Activated naive CD4-positive, alpha-beta T cell treated with anti-CD3 and anti-CD28 coated beads for 36 hours (primary cell): ENCODE results near the gene CEMP1. TPM values are rescaled to one million over a fixed set of nuclear protein-coding genes. Genes with fewer than 3 reads are reported as not detected.

Experiments
- CTCF ChIA-PET: fragments of 350-600 bp; sonication (Branson Sonifier 250); formaldehyde crosslinking; loops from one replicate; lab custom pipeline; 2021; ENCODE audit warnings: antibody characterized with exemption; lab: Charles Lee
- DNase-seq: peaks from one replicate; pipeline ENCODE4 v3.0.0-alpha.2; 2020
- H3K27ac Mint-ChIP-seq: one replicate; pipeline ENCODE4 v1.8.0; 2021; ENCODE audit warnings: mild to moderate bottlenecking, mixed read lengths
- H3K27me3 Mint-ChIP-seq: one replicate; pipeline ENCODE4 v1.8.0; 2021; ENCODE audit warnings: low read depth, mixed read lengths
- H3K36me3 Mint-ChIP-seq: one replicate; pipeline ENCODE4 v1.8.0; 2021; ENCODE audit warnings: low read depth, mixed read lengths
- H3K4me1 Mint-ChIP-seq: one replicate; pipeline ENCODE4 v1.8.0; 2021; ENCODE audit warnings: low read depth, mixed read lengths
- H3K4me3 Mint-ChIP-seq: one replicate; pipeline ENCODE4 v1.8.0; 2021; ENCODE audit warnings: mild to moderate bottlenecking, moderate library complexity, mixed read lengths
- H3K9me3 Mint-ChIP-seq: one replicate; pipeline ENCODE4 v1.8.0; 2021; ENCODE audit warnings: mixed read lengths
- intact Hi-C: fragments of 100-400 bp; cut with micrococcal nuclease; formaldehyde crosslinking; loops from one replicate; pipeline ENCODE4 v1.15.1; 2023
- total RNA-seq, 2 experiments: library from RNA; stranded (reverse); gene quantifications; one replicate each; pipeline ENCODE4 v1.2.3, GENCODE V29; 2021

Gene CEMP1
- total RNA-seq, 2 experiments from 2014 or later: 0.17 TPM; not detected in 1

GRCh38 chr16:2494616-2495015 is 36.6 kb downstream of the CEMP1 start:
- CTCF ChIA-PET: no interaction called here
- Mint-ChIP-seq H3K27me3 (no peaks in the 10 kb centered on the region), H3K36me3 (peaks cover 2% of the 10 kb centered on the region), H3K4me3 (no peak overlapping the region), H3K27ac (no peak overlapping the region), H3K9me3 (no peaks in the 10 kb centered on the region), H3K4me1 (no peaks in the 10 kb centered on the region)
- intact Hi-C loops: no loop called here
- no peak for DNase-seq

DNA sequence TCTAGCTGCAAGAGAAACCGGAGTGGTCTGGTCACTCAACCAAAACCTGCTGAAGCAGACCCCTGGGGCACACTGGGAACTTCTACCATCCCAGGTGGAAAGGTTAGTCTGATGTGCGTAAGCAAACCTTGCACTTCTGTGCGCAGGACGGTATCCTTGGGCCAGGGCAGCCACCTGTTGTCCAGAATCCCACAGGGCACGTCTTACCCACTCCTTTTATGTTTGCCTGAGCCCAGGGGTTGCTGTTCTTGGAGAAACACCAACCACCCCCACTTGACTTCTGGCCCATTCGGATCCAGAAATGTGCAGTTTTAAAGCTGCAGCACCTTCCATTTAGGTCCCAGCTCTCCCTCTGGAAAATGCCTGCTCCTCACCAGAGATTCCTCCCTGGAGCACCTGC is 37.6 kb downstream of the CEMP1 start:
- Mint-ChIP-seq H3K4me1 (no peaks in the 10 kb centered on the region), H3K36me3 (peaks cover 2% of the 10 kb centered on the region), H3K27ac (no peak overlapping the region), H3K9me3 (no peaks in the 10 kb centered on the region), H3K27me3 (no peaks in the 10 kb centered on the region), H3K4me3 (no peak overlapping the region)
- intact Hi-C loops: no loop called here
- no peak for DNase-seq
- CTCF ChIA-PET: no interaction called here

DNA sequence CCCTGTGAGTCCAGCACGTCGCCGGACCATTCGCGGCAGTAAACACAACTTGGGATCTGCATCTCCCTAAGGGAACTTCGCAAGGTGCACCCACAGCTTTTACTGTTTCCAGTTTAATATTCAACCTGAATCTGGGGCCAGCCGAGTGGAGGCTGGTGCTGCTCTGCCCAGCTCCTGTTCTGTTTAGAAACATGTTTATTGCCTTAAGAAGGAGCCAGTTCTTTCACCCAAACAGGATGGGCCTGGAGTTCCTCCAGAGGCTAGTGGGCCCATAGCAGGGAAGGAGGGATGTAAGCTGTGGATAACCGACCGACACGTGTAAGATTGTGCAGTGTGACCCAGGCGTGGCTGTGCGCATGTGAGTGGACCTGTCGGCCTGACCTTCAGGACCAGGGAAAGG is 38.9 kb downstream of the CEMP1 start:
- no peaks in the 10 kb centered on the region for H3K9me3 Mint-ChIP-seq
- CTCF ChIA-PET: no interaction called here
- intact Hi-C loops: no loop called here
- DNase-seq: no peak
- H3K4me3 Mint-ChIP-seq: no peak overlapping the region
- peaks cover 8% of the 10 kb centered on the region for H3K4me1 Mint-ChIP-seq
- no peak overlapping the region for H3K27ac Mint-ChIP-seq
- no peaks in the 10 kb centered on the region for H3K27me3 Mint-ChIP-seq
- H3K36me3 Mint-ChIP-seq: no peaks in the 10 kb centered on the region

GRCh38 chr16:2490190-2491105 is 40.8 kb downstream of the CEMP1 start:
- peaks cover 1% of the 10 kb centered on the region for H3K36me3 Mint-ChIP-seq
- no peak overlapping the region for H3K4me3 Mint-ChIP-seq
- CTCF ChIA-PET: interaction anchor here (0.7 kb wide), 1 partner anchor 10 kb away, joined by 4 read pairs; no protein-coding TSS in a partner anchor
- intact Hi-C loops: no loop called here
- H3K9me3 Mint-ChIP-seq: no peaks in the 10 kb centered on the region
- no peaks in the 10 kb centered on the region for H3K27me3 Mint-ChIP-seq
- no peak overlapping the region for H3K27ac Mint-ChIP-seq
- peaks cover 16% of the 10 kb centered on the region for H3K4me1 Mint-ChIP-seq
- DNase-seq: no peak

DNA sequence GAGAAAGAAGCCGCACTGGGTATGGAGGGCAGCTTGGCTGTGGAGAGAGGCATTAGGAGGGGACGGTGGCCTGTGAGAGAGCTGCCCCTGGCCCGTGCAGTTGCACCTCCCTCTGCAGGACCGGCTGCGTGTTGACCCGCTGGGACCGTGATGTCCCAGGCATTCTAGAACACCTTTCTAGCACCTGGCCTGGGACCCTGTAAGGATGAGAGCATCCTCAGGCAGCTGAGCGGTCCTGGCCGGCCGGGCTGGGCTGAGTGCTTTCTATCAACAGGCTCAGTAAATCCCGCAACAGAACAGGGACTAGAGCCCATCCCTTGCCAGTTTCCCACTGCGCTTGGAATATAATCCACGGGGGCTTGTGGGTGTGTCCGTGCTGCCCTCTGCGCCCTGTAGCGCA is 41.6 kb downstream of the CEMP1 start:
- H3K36me3 Mint-ChIP-seq: peaks cover 1% of the 10 kb centered on the region
- intact Hi-C loops: loop anchor here (5.0 kb wide), 1 partner anchor 237 kb away; the partner anchor contains the start of gene ECI1
- H3K27ac Mint-ChIP-seq: no peak overlapping the region
- no peak overlapping the region for H3K4me3 Mint-ChIP-seq
- no peaks in the 10 kb centered on the region for H3K9me3 Mint-ChIP-seq
- H3K27me3 Mint-ChIP-seq: no peaks in the 10 kb centered on the region
- CTCF ChIA-PET: no interaction called here
- peaks cover 16% of the 10 kb centered on the region for H3K4me1 Mint-ChIP-seq
- DNase-seq: no peak

DNA sequence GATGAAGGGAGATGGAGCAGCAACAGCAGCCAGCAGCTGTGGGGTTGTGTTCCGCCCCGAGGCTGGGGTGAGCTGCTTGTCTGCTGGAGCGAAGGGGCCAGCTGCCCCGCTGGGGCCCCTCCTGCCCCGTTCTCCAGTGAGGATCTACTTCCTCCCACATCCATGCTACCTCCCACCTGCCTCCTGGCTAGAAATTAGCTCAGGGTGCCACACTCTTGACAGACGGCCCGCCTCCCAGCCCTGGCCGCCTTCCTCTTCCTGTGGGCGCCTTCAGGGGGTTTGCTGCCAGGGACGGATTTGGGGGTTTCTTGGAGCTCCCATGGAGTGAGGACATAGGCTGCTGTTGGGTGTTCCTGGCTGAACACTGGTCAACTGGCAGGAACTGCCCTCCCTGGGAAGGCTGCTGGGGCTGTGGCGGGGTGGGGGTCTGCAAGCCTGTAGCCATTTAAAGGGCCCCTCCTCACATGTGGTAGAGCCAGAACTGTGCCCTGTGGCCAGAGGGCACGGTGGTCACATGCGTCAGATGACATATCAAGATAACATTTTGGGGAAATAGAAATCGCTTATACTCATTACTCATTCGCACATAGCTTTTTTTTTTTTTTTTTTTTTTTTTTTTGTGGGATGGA is 43.2 kb downstream of the CEMP1 start:
- H3K4me3 Mint-ChIP-seq: no peak overlapping the region
- H3K27me3 Mint-ChIP-seq: no peaks in the 10 kb centered on the region
- peaks cover 16% of the 10 kb centered on the region for H3K4me1 Mint-ChIP-seq
- CTCF ChIA-PET: interaction anchor here (0.6 to 1.6 kb wide), 3 partner anchors 13 to 325 kb away, joined by 3 to 8 read pairs (median 3); no protein-coding TSS in a partner anchor
- no peak for DNase-seq
- peaks cover 1% of the 10 kb centered on the region for H3K36me3 Mint-ChIP-seq
- H3K27ac Mint-ChIP-seq: no peak overlapping the region
- intact Hi-C loops: loop anchor here (1.0 to 5.0 kb wide), 6 partner anchors 14 to 293 kb away; partner anchors contain the start of genes ABCA3, CCNF, ECI1 and RNPS1
- no peaks in the 10 kb centered on the region for H3K9me3 Mint-ChIP-seq

DNA sequence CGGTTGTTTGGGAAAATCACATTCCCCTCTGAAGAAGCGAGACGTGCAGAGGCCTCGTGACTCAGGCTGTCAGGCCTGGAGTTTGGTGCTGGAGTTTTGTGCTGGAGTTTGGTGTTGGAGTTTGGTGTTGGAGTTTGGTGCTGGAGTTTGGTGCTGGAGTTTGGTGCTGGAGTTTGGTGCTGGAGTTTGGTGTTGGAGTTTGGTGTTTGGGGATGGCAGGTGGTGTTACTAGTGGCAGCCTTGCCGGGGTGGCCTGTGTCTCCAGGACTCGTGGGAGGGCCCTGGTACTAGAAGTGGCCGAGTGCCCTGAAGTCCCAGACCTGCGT is 43.7 kb downstream of the CEMP1 start:
- Mint-ChIP-seq H3K36me3 (peaks cover 1% of the 10 kb centered on the region), H3K9me3 (no peaks in the 10 kb centered on the region), H3K27me3 (no peaks in the 10 kb centered on the region), H3K4me1 (peaks cover 16% of the 10 kb centered on the region), H3K27ac (peak overlapping the region; percentile 69), H3K4me3 (peak overlapping the region; percentile 10)
- CTCF ChIA-PET: interaction anchor here (1.6 kb wide), 1 partner anchor 14 kb away, joined by 8 read pairs; no protein-coding TSS in a partner anchor
- no peak for DNase-seq
- intact Hi-C loops: loop anchor here (1.0 to 5.0 kb wide), 6 partner anchors 13 to 293 kb away; partner anchors contain the start of genes ABCA3, CCNF, ECI1 and RNPS1

DNA sequence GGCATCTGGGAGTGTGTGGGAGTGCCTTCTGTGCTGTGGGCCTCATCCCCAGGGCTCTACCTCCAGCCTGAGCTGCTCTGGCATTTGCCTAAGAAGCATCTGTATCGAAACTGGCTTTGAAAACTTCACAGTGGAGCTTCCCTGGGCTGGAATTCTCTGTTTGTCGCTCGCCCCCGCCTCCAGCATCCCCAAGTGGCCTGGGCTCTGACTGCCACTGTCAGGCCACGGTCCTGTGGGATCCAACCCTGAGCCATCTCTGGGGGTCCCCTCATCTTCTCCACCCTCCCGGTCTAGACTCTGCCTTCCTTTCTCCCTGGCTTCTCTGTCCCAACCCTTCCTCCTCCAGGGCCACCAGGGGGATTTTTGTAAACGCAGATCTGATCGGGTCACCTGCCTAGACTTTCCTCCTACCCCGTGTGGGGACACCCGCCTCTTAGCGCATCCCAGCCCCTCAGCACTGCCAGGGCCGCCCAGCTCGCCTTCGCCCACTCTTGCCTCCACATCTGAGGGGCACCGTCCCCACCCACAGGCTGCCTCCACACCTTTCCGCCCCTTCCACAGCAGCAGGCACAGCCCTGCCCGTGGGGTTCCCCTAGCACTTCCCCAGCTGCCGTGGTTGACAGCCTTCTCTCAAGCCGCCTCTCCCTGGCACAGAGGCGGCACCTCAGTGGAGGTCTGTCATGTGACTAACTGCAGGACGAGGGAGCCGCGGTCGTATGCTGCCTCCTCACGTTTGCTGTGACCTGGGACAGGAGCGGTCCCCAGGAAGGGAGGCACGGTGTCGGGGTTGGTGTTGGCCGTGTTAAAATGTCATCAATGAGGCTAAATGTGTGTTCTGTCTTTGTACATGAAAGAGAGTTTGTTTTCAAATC is 44.3 kb downstream of the CEMP1 start:
- H3K27ac Mint-ChIP-seq: peak overlapping the region; percentile 69
- no peaks in the 10 kb centered on the region for H3K27me3 Mint-ChIP-seq
- peaks cover 16% of the 10 kb centered on the region for H3K4me1 Mint-ChIP-seq

GRCh38 chr16:2485811-2486507 is 45.2 kb downstream of the CEMP1 start:
- peaks cover 16% of the 10 kb centered on the region for H3K4me1 Mint-ChIP-seq
- intact Hi-C loops: loop anchor here (2.0 to 5.0 kb wide), 2 partner anchors 234 to 291 kb away; partner anchors contain the start of gene ECI1
- peaks cover 1% of the 10 kb centered on the region for H3K36me3 Mint-ChIP-seq
- no peak overlapping the region for H3K4me3 Mint-ChIP-seq
- no peak for DNase-seq
- no peak overlapping the region for H3K27ac Mint-ChIP-seq
- CTCF ChIA-PET: interaction anchor here (0.9 to 1.2 kb wide), 3 partner anchors 9 to 16 kb away, joined by 3 read pairs; partner anchors contain the start of gene TBC1D24
- no peaks in the 10 kb centered on the region for H3K27me3 Mint-ChIP-seq
- H3K9me3 Mint-ChIP-seq: no peaks in the 10 kb centered on the region

More for the DNA sequence above, 44.3 kb downstream of the CEMP1 start:
- peaks cover 1% of the 10 kb centered on the region for H3K36me3 Mint-ChIP-seq
- H3K4me3 Mint-ChIP-seq: peak overlapping the region; percentile 10
- peak; percentile 94 for DNase-seq
- CTCF ChIA-PET: interaction anchor here (0.9 to 1.6 kb wide), 4 partner anchors 10 to 15 kb away, joined by 3 to 8 read pairs (median 3); partner anchors contain the start of gene TBC1D24
- intact Hi-C loops: loop anchor here (1.0 to 5.0 kb wide), 6 partner anchors 13 to 292 kb away; partner anchors contain the start of genes ABCA3, CCNF, ECI1 and RNPS1
- H3K9me3 Mint-ChIP-seq: no peaks in the 10 kb centered on the region

- DNase-seq: no peak
- intact Hi-C loops: loop anchor here (5.0 kb wide), 1 partner anchor 233 kb away; the partner anchor contains the start of gene ECI1
- peaks cover 16% of the 10 kb centered on the region for H3K4me1 Mint-ChIP-seq
- no peak overlapping the region for H3K27ac Mint-ChIP-seq
- no peaks in the 10 kb centered on the region for H3K27me3 Mint-ChIP-seq
- H3K4me3 Mint-ChIP-seq: no peak overlapping the region
- H3K9me3 Mint-ChIP-seq: no peaks in the 10 kb centered on the region
- peaks cover 1% of the 10 kb centered on the region for H3K36me3 Mint-ChIP-seq
- CTCF ChIA-PET: no interaction called here
Observed at GRCh38 chr16:2484898-2485508, 46.2 kb downstream of the CEMP1 start.
